Neutrophil (primary cell): ENCODE data around the gene FASLG.
"Not testable (repeated sequence)": the region's sequence is repeated elsewhere in the genome, so short reads cannot be mapped to it uniquely, and the experiment has no call there.

ENCODE experiments used
- H3K27ac ChIP-seq: fragments of 200-600 bp; sonication (generic); 2 replicates; pipeline ENCODE4 v1.5.1; 2016; ENCODE audit warnings: mild to moderate bottlenecking, moderate library complexity
- H3K27me3 ChIP-seq: fragments of 200-600 bp; sonication (generic); 2 replicates; pipeline ENCODE4 v1.6.0; 2016; ENCODE audit warnings: mild to moderate bottlenecking
- H3K36me3 ChIP-seq: fragments of 200-600 bp; sonication (generic); 2 replicates; pipeline ENCODE4 v1.5.1; 2017
- H3K4me1 ChIP-seq, 2 experiments: fragments of 200-600 bp in 1 of 2; sonication (generic) in 1 of 2; 1 replicate in 1 of 2; 2 replicates in 1 of 2; pipeline versions ENCODE4 v1.5.1 to v1.6.1; 2013 to 2016; ENCODE audit warnings: low read depth in 1 of 2, low read length in 1 of 2, mild to moderate bottlenecking in 1 of 2, moderate library complexity in 1 of 2; ENCODE audit not compliant: control insufficient read depth in 1 of 2, insufficient read depth in 1 of 2
- H3K4me3 ChIP-seq, 2 experiments: fragments of 200-600 bp in 1 of 2; sonication (generic) in 1 of 2; 1 replicate in 1 of 2; 2 replicates in 1 of 2; pipeline ENCODE4 v1.5.1; 2013 to 2016; ENCODE audit warnings: low read depth in 1 of 2, low read length in 1 of 2, mild to moderate bottlenecking in 1 of 2, moderate library complexity in 1 of 2
- H3K9me3 ChIP-seq: fragments of 200-600 bp; sonication (generic); 2 replicates; pipeline ENCODE4 v1.5.1; 2016
- CTCF ChIP-seq: fragments of 200-600 bp; sonication (generic); IDR thresholded peaks from 2 replicates; pipeline ENCODE4 v1.5.1; 2016; ENCODE audit warnings: antibody characterized with exemption

The FASLG gene

DNA sequence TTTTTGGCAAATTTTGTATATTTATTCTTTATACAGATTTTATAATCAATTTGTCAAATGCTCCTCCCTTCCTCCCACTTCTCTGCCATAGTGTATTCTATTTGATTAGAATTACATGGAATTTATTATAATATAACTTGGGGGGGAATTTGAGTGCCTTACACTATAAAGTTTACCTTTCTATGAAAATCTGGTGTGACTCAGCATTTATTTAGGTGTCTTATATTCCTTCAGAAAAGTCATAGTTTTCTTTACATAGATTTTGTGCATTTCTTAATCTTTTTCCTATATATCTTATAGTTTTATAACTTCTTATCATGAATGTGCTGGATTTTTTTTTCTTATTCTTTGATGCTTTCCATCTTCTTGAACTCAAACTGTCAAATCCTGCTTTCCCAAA lies 21.3 kb downstream of the FASLG start:
- Histone ChIP-seq H3K36me3 (no peaks in the 10 kb centered on the region), H3K9me3 (no peaks in the 10 kb centered on the region), H3K4me1 (no peaks in the 10 kb centered on the region), H3K4me3 (no peak overlapping the region), H3K27me3 (no peaks in the 10 kb centered on the region), H3K27ac (no peak overlapping the region)
- no peak for TF ChIP-seq CTCF

- Histone ChIP-seq H3K36me3 (no peaks in the 10 kb centered on the region), H3K4me1 (no peaks in the 10 kb centered on the region), H3K27ac (no peak overlapping the region), H3K4me3 (no peak overlapping the region), H3K9me3 (no peaks in the 10 kb centered on the region), H3K27me3 (no peaks in the 10 kb centered on the region)
- no peak for TF ChIP-seq CTCF
Measured at GRCh38 chr1:172680733-172681275, 21.9 kb downstream of the FASLG start.

- Histone ChIP-seq H3K36me3 (no peaks in the 10 kb centered on the region), H3K9me3 (no peaks in the 10 kb centered on the region), H3K27me3 (no peaks in the 10 kb centered on the region), H3K4me1 (no peaks in the 10 kb centered on the region), H3K4me3 (no peak overlapping the region), H3K27ac (no peak overlapping the region)
- no peak for TF ChIP-seq CTCF
Measured at GRCh38 chr1:172682812-172683211, 23.9 kb downstream of the FASLG start.

DNA sequence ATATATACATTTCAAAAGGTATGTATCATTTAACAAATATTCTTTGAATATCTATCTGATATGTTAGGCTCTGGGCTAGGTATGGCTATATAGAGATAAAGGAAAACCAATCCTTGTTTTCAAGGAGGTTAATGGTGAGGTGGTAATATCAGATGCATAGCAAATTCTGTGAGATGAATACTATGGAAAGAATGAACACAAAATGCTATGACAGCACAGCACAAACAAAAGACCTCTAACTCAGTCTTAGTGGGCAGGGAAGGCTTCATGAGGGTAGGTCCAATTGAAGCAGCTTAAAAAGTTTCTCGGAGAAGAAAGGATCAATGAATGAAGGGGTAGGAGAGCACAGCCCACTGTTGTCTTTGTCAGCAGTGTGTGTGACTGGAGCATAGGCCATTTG lies 27.2 kb downstream of the FASLG start:
- H3K36me3 ChIP-seq: no peaks in the 10 kb centered on the region
- no peak overlapping the region for H3K27ac ChIP-seq
- no peaks in the 10 kb centered on the region for H3K27me3 ChIP-seq
- no peaks in the 10 kb centered on the region for H3K4me1 ChIP-seq
- H3K9me3 ChIP-seq: no peaks in the 10 kb centered on the region
- TF ChIP-seq CTCF: no peak
- no peak overlapping the region for H3K4me3 ChIP-seq

DNA sequence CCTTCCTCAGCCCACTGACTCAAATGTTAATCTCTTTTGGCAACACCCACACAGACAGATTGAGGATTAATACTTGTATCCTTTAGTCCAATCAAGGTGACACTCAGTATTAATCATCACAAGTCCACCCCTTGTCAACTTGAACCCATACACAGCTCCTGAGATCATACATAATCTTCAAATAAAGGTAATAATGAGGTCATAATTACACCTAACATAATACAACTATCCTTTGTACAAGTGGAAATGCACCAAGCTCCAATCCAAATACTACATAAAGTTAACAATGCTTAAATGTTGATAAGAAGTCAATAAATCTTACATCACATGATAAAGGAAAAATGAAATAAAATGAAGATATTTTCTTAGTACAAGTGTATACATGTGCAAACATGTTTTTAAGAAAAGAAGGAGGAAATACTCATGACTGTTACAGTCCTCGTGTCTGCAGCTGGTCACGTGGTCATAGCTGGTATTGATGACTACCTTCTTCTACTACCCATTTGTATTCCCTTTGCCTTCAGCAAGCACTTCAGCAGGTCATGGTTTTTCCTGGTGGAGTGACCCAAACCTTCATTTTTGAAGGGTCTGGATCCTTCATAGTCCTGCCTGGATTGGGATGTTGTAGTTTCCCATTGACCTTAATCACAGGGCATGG lies 29.7 kb downstream of the FASLG start:
- H3K27me3 ChIP-seq, H3K4me1 ChIP-seq, H3K36me3 ChIP-seq, H3K9me3 ChIP-seq, H3K27ac ChIP-seq, H3K4me3 ChIP-seq: not testable (repeated sequence)

GRCh38 chr1:172690925-172691324 lies 32.0 kb downstream of the FASLG start:
- not testable (repeated sequence) for H3K27ac ChIP-seq, H3K4me1 ChIP-seq, H3K36me3 ChIP-seq, H3K4me3 ChIP-seq, H3K27me3 ChIP-seq, H3K9me3 ChIP-seq
